BE2C (cell line): ENCODE measurements around the gene STK39.

Experiments used
- DNase-seq: peaks from one replicate; pipeline ENCODE4 v3.0.0-alpha.2; 2020
- H3K27me3 ChIP-seq: fragments of 250-450 bp; sonication (Bioruptor Pico); 2 replicates; pipeline ENCODE4 v1.5.1; 2020; ENCODE audit warnings: mild to moderate bottlenecking
- H3K36me3 ChIP-seq: fragments of 250-450 bp; sonication (Bioruptor Pico); 2 replicates; pipeline ENCODE4 v1.5.1; 2020; ENCODE audit warnings: mild to moderate bottlenecking
- H3K4me1 ChIP-seq: fragments of 250-450 bp; sonication (Bioruptor Pico); 2 replicates; pipeline ENCODE4 v1.5.1; 2020
- H3K4me3 ChIP-seq: 2 replicates; pipeline ENCODE4 v1.5.1; 2011; ENCODE audit warnings: low read depth, low read length
- H3K9me3 ChIP-seq: fragments of 250-450 bp; sonication (Bioruptor Pico); 2 replicates; pipeline ENCODE4 v1.5.1; 2020
- TF ChIP-seq, protein P1 (sequence below): IDR thresholded peaks from 2 replicates; pipeline ENCODE4 v1.5.1; 2012; ENCODE audit warnings: mild to moderate bottlenecking, low read depth, low read length

The STK39 gene

DNA sequence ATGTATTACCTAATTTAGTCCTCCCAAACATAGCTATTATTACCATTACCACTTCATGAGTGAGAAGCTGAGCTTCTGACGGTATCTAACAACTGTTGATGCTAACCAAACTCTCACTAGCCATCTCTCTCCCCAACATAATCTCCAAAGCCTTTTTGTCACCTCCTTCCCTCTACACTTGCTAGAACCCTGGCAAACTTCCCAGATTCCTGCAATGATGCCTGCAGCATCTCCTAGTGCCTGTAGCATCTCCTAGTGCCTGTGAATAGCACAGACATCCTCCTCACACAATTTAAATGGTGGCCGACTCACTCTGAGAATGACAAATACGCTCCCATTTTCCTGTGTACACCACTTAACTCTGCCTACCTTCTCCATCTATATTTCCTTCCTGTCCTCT is 126.7 kb downstream of the STK39 start:
- TF ChIP-seq, protein P1, sequence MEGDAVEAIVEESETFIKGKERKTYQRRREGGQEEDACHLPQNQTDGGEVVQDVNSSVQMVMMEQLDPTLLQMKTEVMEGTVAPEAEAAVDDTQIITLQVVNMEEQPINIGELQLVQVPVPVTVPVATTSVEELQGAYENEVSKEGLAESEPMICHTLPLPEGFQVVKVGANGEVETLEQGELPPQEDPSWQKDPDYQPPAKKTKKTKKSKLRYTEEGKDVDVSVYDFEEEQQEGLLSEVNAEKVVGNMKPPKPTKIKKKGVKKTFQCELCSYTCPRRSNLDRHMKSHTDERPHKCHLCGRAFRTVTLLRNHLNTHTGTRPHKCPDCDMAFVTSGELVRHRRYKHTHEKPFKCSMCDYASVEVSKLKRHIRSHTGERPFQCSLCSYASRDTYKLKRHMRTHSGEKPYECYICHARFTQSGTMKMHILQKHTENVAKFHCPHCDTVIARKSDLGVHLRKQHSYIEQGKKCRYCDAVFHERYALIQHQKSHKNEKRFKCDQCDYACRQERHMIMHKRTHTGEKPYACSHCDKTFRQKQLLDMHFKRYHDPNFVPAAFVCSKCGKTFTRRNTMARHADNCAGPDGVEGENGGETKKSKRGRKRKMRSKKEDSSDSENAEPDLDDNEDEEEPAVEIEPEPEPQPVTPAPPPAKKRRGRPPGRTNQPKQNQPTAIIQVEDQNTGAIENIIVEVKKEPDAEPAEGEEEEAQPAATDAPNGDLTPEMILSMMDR: no peak
- Histone ChIP-seq H3K4me3 (no peak overlapping the region), H3K27me3 (no peaks in the 10 kb centered on the region), H3K9me3 (no peaks in the 10 kb centered on the region), H3K4me1 (no peaks in the 10 kb centered on the region), H3K36me3 (peaks cover 2% of the 10 kb centered on the region; the same call in 1 of the 2 replicates)
- DNase-seq: no peak

DNA sequence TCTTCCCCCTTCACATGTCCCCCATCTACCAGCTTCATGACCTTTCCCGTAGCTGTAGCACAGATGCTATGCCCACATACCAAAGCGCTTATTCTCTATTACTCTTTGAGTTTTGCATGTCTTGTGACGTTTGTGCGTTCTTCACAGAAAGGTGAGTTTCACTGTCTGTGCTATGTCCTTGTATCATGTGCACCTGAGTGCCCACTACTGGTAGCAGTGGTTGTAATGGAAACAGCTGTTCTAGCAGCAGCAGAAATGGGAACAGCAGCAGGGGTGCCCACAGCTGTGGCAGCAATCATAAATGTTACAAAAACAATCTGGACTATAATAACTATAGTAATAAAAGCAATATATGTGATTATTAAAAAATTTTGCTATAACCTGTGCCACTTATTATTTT is 127.1 kb downstream of the STK39 start:
- TF ChIP-seq, protein P1: peak; percentile 34
- DNase-seq: no peak
- Histone ChIP-seq H3K9me3 (no peaks in the 10 kb centered on the region), H3K4me3 (no peak overlapping the region), H3K4me1 (no peaks in the 10 kb centered on the region), H3K27me3 (no peaks in the 10 kb centered on the region), H3K36me3 (peaks cover 2% of the 10 kb centered on the region; the same call in 1 of the 2 replicates)

DNA sequence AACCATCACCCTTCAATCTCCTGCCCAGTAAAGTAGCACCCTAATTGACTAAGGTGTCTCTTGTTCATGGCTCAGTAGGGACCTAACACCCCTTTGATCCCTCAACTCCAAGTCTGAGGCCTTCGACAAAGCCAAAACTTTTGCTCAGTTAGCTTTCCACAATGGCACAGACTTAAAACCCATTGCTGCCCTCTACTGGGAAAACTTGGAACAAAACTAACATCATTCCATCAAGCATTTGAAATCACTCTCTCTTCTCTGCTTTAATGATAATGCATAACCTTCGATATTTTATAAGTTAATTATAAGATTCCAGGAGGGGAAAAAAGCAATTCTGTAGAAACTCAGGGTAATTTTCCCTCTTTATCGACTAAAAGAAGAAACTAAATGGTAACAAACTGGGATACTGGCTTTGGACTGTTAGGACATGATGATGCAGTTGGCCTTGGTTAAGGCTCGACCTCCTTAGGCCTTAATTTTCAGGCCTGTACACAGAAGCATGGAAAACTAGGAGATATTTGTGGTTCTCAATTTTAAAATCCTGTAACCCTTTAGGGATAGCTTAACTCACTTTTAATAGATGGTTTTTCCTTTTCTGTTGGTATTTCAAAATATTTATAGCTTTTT is 127.8 kb downstream of the STK39 start:
- Histone ChIP-seq H3K4me1 (no peaks in the 10 kb centered on the region), H3K9me3 (no peaks in the 10 kb centered on the region), H3K4me3 (no peak overlapping the region), H3K27me3 (no peaks in the 10 kb centered on the region), H3K36me3 (peaks cover 2% of the 10 kb centered on the region; the same call in 1 of the 2 replicates)
- DNase-seq: peak; percentile 27
- TF ChIP-seq, protein P1: peak; percentile 62

DNA sequence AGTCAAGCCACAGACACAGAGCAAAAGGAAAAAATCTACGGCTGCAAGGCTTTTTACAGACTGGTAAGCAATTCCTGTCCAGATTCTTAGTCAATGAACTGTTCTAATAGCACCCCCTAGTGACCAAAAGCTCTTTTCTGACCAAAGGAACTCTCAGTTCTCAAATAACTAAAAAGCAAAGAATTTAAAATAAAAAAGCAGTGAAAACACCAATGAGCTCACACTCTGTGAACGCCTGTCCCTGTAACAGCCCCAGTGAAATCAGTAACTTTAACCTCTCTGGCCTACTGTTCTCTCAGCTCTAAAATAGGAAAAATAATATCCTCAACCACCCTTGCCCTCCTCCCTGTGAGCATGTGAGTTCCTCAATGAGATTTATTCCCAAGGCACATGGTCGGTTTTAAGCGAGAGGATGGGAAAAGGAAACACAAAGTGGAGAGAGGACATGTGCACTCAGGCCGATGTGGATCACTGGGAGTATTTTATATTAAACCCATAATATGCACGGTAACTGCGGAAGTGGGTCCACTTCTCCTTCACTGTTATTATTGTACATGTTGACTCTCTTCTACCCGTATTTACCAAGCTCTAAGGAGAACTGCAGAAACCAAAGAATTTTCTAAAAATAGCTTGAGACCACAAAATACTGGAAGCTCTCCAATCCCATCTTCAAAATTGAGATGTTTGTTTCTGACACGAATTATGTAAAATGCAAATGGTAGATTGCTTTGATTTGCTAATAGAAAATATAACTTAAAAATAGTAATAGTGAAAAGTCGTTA is 128.5 kb downstream of the STK39 start:
- H3K4me1 ChIP-seq: no peaks in the 10 kb centered on the region
- peaks cover 2% of the 10 kb centered on the region; the same call in 1 of the 2 replicates for H3K36me3 ChIP-seq
- DNase-seq: peak; percentile 33
- H3K27me3 ChIP-seq: no peaks in the 10 kb centered on the region
- H3K4me3 ChIP-seq: no peak overlapping the region
- no peaks in the 10 kb centered on the region for H3K9me3 ChIP-seq
- TF ChIP-seq, protein P1: peak; percentile 56

DNA sequence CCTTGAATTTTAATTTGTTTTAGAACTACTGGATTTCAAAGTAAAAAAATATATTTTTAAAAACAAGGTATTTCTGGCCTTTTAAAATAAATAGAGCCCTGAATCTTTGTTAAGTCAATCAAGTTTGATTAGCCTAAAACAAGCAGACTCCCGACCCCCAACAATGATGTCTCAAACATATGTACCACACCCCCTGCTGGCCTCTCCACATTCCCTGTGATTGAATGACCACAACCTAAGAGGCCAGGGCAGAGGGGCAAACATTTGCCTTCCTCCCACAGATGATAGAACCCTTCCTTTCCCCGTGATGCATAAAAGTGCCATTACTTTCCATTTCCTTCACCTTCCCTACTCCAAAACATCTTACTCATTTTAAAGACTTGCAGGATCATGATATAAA is 130.9 kb downstream of the STK39 start:
- TF ChIP-seq, protein P1: peak; percentile 42
- H3K36me3 ChIP-seq: no peaks in the 10 kb centered on the region
- no peak overlapping the region for H3K4me3 ChIP-seq
- peak; percentile 23 for DNase-seq
- no peaks in the 10 kb centered on the region for H3K27me3 ChIP-seq
- no peaks in the 10 kb centered on the region for H3K9me3 ChIP-seq
- H3K4me1 ChIP-seq: no peaks in the 10 kb centered on the region

DNA sequence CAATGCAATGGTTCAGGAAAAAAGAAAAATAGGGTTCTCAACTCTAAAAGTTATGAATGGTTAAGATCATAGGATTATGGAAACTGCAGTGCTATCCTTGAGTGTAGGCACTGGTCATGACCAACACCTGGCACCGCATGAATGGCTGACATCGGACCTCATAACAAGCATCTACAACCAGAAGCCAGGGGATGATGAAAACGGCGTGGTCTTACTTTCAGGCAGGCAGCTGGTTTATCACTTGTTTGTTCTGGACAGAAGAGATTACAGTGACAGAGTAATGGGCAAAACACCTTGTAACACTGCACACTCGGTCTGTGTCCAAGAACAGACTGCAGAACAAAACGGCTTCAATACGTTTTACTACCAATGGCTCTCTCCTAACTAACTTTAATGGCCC is 132.8 kb downstream of the STK39 start:
- DNase-seq: peak; percentile 16
- no peaks in the 10 kb centered on the region for H3K4me1 ChIP-seq
- H3K4me3 ChIP-seq: no peak overlapping the region
- no peaks in the 10 kb centered on the region for H3K9me3 ChIP-seq
- TF ChIP-seq, protein P1: no peak
- H3K27me3 ChIP-seq: no peaks in the 10 kb centered on the region
- H3K36me3 ChIP-seq: no peaks in the 10 kb centered on the region
